KG1 (cell line): Measurements from ENCODE around the gene PYGB.
"Not testable (repeated sequence)": the region's sequence is repeated elsewhere in the genome, so short reads cannot be mapped to it uniquely, and the experiment has no call there.

ENCODE experiments used
- DNase-seq: peaks from one replicate; lab custom pipeline; 2025; lab: John Stamatoyannopoulos, UW

Gene PYGB

GRCh38 chr20:25249198-25249931, 1.5 kb downstream of the PYGB start:
- no peak for DNase-seq

- DNase-seq, result no peak
Observed at GRCh38 chr20:25250508-25250907, 2.6 kb downstream of the PYGB start.

- DNase-seq, result no peak
Observed at GRCh38 chr20:25251019-25251418, 3.1 kb downstream of the PYGB start.

- no peak for DNase-seq
Observed at GRCh38 chr20:25251558-25251957, 3.7 kb downstream of the PYGB start.

- DNase-seq, result no peak
Observed at GRCh38 chr20:25252230-25252651, 4.4 kb downstream of the PYGB start.

- no peak for DNase-seq
Observed at GRCh38 chr20:25252686-25253421, 5.0 kb downstream of the PYGB start.

GRCh38 chr20:25253606-25254275, 5.9 kb downstream of the PYGB start:
- no peak for DNase-seq

GRCh38 chr20:25254571-25254970, 6.7 kb downstream of the PYGB start:
- DNase-seq, result no peak

- no peak for DNase-seq
Observed at GRCh38 chr20:25254986-25255680, 7.2 kb downstream of the PYGB start.

- no peak for DNase-seq
Observed at GRCh38 chr20:25256226-25256859, 8.5 kb downstream of the PYGB start.

GRCh38 chr20:25257130-25257529, 9.2 kb downstream of the PYGB start:
- no peak for DNase-seq

GRCh38 chr20:25257756-25258475, 10.0 kb downstream of the PYGB start:
- DNase-seq, result no peak

- no peak for DNase-seq
Observed at GRCh38 chr20:25258476-25258805, 10.6 kb downstream of the PYGB start.

- DNase-seq, result no peak
Observed at GRCh38 chr20:25258828-25259227, 10.9 kb downstream of the PYGB start.

- DNase-seq, result no peak
Observed at GRCh38 chr20:25259358-25259757, 11.5 kb downstream of the PYGB start.

- DNase-seq, result no peak
Observed at GRCh38 chr20:25259788-25260254, 11.9 kb downstream of the PYGB start.

GRCh38 chr20:25260770-25261437, 13.0 kb downstream of the PYGB start:
- not testable (repeated sequence) for DNase-seq

- no peak for DNase-seq
Observed at GRCh38 chr20:25269057-25269832, 21.4 kb downstream of the PYGB start.

- DNase-seq, result no peak
Observed at GRCh38 chr20:25269833-25270170, 21.9 kb downstream of the PYGB start.

- no peak for DNase-seq
Observed at GRCh38 chr20:25270829-25271251, 23.0 kb downstream of the PYGB start.
